ENCODE measurements around the gene AK9. TPM values are rescaled to one million over a fixed set of nuclear protein-coding genes. Genes with fewer than 3 reads are reported as not detected.
A peak's percentile ranks its signal among the peaks of the same experiment; 100 is the strongest.

Gene AK9
- polyA plus RNA-seq, 1 donor from 2014 or later = 8.2 TPM

- Mint-ChIP-seq H3K9me3 (peaks cover 2 to 3% (median 2%) of the 10 kb centered on the region in 3 donors), H3K4me1 (peaks cover 14 to 21% (median 21%) of the 10 kb centered on the region in 3 donors), H3K27ac (no peak overlapping the region), H3K4me3 (no peak overlapping the region), H3K36me3 (peaks cover 2% of the 10 kb centered on the region), H3K27me3 (no peaks in the 10 kb centered on the region)
Observed at GRCh38 chr6:109678240-109678639, 12.8 kb downstream of the AK9 start.

DNA sequence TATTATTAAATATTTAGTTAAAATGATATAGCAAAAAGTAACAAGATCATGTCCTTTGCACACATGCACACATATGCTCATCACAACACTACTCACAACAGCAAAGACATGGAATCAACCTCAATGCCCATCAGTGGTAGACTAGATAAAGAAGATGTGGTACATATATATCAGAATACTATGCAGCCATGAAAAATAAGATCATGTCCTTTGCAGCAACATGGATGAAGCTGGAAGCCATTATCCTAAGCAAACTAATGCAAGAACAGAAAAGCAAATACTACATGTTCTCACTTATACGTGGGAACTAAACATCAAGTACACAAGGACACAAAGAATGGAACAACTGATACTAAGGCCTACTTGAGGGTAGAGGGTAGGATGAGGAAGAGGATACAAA, 14.3 kb downstream of the AK9 start:
- no peak overlapping the region for H3K4me3 Mint-ChIP-seq
- peaks cover 13 to 19% (median 18%) of the 10 kb centered on the region in 3 donors for H3K4me1 Mint-ChIP-seq
- H3K27ac Mint-ChIP-seq = no peak overlapping the region
- H3K9me3 Mint-ChIP-seq = peaks cover 0 to 3% (median 2%) of the 10 kb centered on the region in 3 donors
- peaks cover 5% of the 10 kb centered on the region for H3K36me3 Mint-ChIP-seq
- no peaks in the 10 kb centered on the region for H3K27me3 Mint-ChIP-seq

GRCh38 chr6:109672839-109673238, 18.2 kb downstream of the AK9 start:
- H3K27me3 Mint-ChIP-seq = no peaks in the 10 kb centered on the region
- peaks cover 14% of the 10 kb centered on the region for H3K36me3 Mint-ChIP-seq
- H3K9me3 Mint-ChIP-seq = peaks cover 0 to 3% (median 2%) of the 10 kb centered on the region in 3 donors
- H3K27ac Mint-ChIP-seq = peak overlapping the region in 1 of 3 donors; percentile 10
- no peak overlapping the region for H3K4me3 Mint-ChIP-seq
- peaks cover 4 to 10% (median 6%) of the 10 kb centered on the region in 3 donors for H3K4me1 Mint-ChIP-seq

DNA sequence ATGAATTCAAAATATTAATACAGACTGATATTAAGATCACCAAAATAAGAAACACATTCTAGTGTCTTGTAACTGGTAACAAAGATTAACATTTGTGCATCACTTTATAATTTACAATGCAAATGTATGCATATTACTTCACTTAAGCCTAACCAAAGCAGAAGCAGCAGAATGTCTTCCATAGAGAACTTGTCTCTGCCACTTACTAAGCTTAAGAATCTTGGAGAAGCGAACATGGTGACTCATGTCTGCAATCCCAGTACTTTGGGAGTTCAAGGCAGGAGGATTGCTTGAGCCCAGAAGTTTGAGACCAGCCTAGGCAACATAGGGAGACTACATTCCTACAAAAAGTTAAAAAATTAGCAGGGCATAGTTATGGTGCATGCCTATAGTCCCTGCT, 18.8 kb downstream of the AK9 start:
- Mint-ChIP-seq H3K27ac (no peak overlapping the region), H3K4me1 (peaks cover 4 to 10% (median 6%) of the 10 kb centered on the region in 3 donors), H3K9me3 (peaks cover 0 to 3% (median 2%) of the 10 kb centered on the region in 3 donors), H3K36me3 (peaks cover 14% of the 10 kb centered on the region), H3K27me3 (no peaks in the 10 kb centered on the region), H3K4me3 (no peak overlapping the region)

GRCh38 chr6:109671733-109672132, 19.3 kb downstream of the AK9 start:
- no peaks in the 10 kb centered on the region for H3K27me3 Mint-ChIP-seq
- H3K27ac Mint-ChIP-seq = no peak overlapping the region
- peaks cover 14% of the 10 kb centered on the region for H3K36me3 Mint-ChIP-seq
- peaks cover 0 to 2% (median 2%) of the 10 kb centered on the region in 3 donors for H3K9me3 Mint-ChIP-seq
- no peak overlapping the region for H3K4me3 Mint-ChIP-seq
- peaks cover 4 to 10% (median 6%) of the 10 kb centered on the region in 3 donors for H3K4me1 Mint-ChIP-seq

GRCh38 chr6:109669811-109670210, 21.2 kb downstream of the AK9 start:
- peaks cover 16% of the 10 kb centered on the region for H3K36me3 Mint-ChIP-seq
- no peaks in the 10 kb centered on the region for H3K27me3 Mint-ChIP-seq
- no peak overlapping the region for H3K4me3 Mint-ChIP-seq
- H3K4me1 Mint-ChIP-seq = peaks cover under 1 to 3% (median 2%) of the 10 kb centered on the region in 3 donors
- H3K9me3 Mint-ChIP-seq = no peaks in the 10 kb centered on the region
- no peak overlapping the region for H3K27ac Mint-ChIP-seq

GRCh38 chr6:109662192-109662591, 28.8 kb downstream of the AK9 start:
- H3K36me3 Mint-ChIP-seq = peaks cover 4% of the 10 kb centered on the region
- no peak overlapping the region for H3K27ac Mint-ChIP-seq
- H3K27me3 Mint-ChIP-seq = no peaks in the 10 kb centered on the region
- no peak overlapping the region for H3K4me3 Mint-ChIP-seq
- no peaks in the 10 kb centered on the region for H3K4me1 Mint-ChIP-seq
- no peaks in the 10 kb centered on the region for H3K9me3 Mint-ChIP-seq

GRCh38 chr6:109660526-109661320, 30.3 kb downstream of the AK9 start:
- Mint-ChIP-seq H3K27me3 (no peaks in the 10 kb centered on the region), H3K4me3 (no peak overlapping the region), H3K36me3 (peaks cover 7% of the 10 kb centered on the region), H3K9me3 (no peaks in the 10 kb centered on the region), H3K27ac (no peak overlapping the region), H3K4me1 (no peaks in the 10 kb centered on the region)

GRCh38 chr6:109655761-109656262, 35.2 kb downstream of the AK9 start:
- H3K9me3 Mint-ChIP-seq = no peaks in the 10 kb centered on the region
- H3K27me3 Mint-ChIP-seq = no peaks in the 10 kb centered on the region
- H3K4me1 Mint-ChIP-seq = no peaks in the 10 kb centered on the region
- no peak overlapping the region for H3K27ac Mint-ChIP-seq
- H3K36me3 Mint-ChIP-seq = peaks cover 7% of the 10 kb centered on the region
- no peak overlapping the region for H3K4me3 Mint-ChIP-seq

DNA sequence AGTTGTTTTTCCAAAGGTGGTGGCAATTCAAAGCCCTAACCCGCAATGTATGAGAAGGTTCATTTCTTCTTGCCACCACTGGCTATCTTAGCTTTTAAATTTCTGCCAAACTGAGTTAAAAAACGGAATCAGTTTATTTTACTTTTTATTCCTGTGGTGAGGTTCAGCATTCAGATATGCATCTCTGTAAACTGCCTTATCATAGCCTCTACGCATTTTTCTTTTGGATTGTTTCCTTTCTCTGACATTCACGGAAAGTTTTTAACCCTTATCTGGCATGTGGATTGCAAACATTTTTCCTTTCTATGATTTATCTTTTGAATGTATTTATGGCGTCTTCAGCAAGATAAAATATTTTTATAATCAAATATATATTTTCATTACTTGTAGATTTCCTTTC, 37.7 kb downstream of the AK9 start:
- Mint-ChIP-seq H3K9me3 (no peaks in the 10 kb centered on the region), H3K4me3 (no peak overlapping the region), H3K36me3 (peaks cover 5% of the 10 kb centered on the region), H3K27ac (no peak overlapping the region), H3K27me3 (no peaks in the 10 kb centered on the region), H3K4me1 (no peaks in the 10 kb centered on the region)

- H3K4me3 Mint-ChIP-seq = no peak overlapping the region
- peaks cover 19% of the 10 kb centered on the region for H3K36me3 Mint-ChIP-seq
- peaks cover 0 to 3% (median 2%) of the 10 kb centered on the region in 3 donors for H3K9me3 Mint-ChIP-seq
- no peaks in the 10 kb centered on the region for H3K27me3 Mint-ChIP-seq
- H3K4me1 Mint-ChIP-seq = no peaks in the 10 kb centered on the region
- no peak overlapping the region for H3K27ac Mint-ChIP-seq
Observed at GRCh38 chr6:109644131-109644530, 46.9 kb downstream of the AK9 start.

DNA sequence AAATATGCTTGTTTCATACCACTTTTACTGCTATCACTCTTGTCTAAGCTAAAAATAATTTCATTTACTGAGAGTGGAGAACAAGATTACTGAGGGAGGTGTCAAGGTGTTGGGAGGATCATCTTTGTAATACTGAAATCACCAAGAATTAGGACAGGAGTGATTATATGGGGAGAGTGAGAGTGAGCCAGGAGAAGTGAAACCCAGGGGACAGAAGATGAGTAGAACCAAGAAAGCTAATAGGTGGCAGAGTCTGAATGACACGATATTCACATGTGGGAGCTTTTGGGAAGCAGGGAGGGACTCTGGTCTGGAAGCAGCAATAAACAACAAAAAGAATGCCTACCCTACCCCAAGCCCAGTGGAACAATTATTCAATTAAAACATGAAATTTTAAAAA, 58.6 kb downstream of the AK9 start:
- Mint-ChIP-seq H3K4me1 (peaks cover 0 to 2% (median 0%) of the 10 kb centered on the region in 3 donors), H3K36me3 (peaks cover 7% of the 10 kb centered on the region), H3K27ac (no peak overlapping the region), H3K9me3 (peaks cover 0 to 3% (median 1%) of the 10 kb centered on the region in 3 donors), H3K27me3 (no peaks in the 10 kb centered on the region), H3K4me3 (no peak overlapping the region)

DNA sequence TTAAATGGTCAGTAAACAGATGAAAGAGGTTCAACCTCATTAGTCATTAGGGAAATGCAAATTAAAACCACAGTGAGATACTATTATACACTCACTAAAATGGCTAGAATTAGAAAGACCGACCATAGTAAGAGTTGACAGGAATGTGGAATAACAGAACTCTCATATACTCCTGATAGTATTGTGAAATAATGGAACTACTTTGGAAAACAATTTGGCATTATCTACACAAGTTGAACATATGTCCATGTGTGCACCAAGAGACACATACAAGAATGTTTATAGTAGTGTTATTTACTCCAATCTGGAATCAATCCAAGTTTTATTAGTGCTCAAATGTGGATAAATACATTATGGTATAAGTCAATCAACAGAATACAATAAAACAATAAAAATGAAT, 59.6 kb downstream of the AK9 start:
- Mint-ChIP-seq H3K4me1 (peaks cover 0 to 2% (median 0%) of the 10 kb centered on the region in 3 donors), H3K9me3 (peaks cover 0 to 3% (median 1%) of the 10 kb centered on the region in 3 donors)

DNA sequence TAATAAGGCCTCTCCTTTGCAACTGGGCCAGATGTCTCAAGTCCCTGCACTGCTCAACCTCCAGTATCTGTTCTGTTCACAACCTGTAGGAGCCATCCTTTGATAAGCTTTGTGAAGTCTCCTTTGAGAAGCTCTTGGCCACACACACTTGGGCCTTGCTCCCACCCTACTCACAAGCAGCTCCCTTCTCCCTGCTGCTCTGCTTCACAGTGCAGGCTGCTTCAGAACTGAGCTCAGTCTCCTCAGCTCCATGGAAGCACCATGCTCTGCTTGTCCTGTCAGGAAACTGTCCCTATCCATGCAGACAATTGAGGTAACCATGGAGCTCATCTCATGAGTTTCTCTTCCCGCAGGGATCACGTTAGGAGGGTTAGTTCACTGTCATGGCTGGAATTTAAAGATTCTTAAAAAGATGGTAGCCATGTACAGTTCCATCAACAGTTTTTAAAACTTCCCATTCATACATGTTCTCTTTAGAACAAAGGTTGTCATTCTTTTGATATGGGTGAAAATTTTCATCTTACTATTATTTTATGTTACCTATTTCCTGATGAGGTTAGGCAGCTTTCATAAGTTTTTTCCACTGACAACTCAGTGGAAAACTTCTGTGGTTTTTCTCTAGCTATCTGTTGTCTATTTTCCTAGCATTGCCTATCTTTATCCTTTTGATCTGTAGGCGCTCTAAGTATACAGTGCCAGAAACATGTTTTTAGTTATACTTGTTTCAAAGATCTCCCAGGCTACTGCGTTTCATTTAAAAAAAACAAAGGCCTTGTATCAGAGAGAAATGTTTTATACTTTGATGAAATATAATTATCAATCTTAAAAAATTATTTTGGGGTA, 62.6 kb downstream of the AK9 start:
- H3K4me1 Mint-ChIP-seq = no peaks in the 10 kb centered on the region
- no peak overlapping the region for H3K4me3 Mint-ChIP-seq
- H3K36me3 Mint-ChIP-seq = peaks cover 5% of the 10 kb centered on the region
- H3K9me3 Mint-ChIP-seq = peaks cover 1 to 17% (median 2%) of the 10 kb centered on the region in 3 donors
- no peaks in the 10 kb centered on the region for H3K27me3 Mint-ChIP-seq
- H3K27ac Mint-ChIP-seq = no peak overlapping the region

More for the DNA sequence above, 59.6 kb downstream of the AK9 start:
- H3K27ac Mint-ChIP-seq = no peak overlapping the region
- H3K27me3 Mint-ChIP-seq = no peaks in the 10 kb centered on the region
- no peak overlapping the region for H3K4me3 Mint-ChIP-seq
- peaks cover 7% of the 10 kb centered on the region for H3K36me3 Mint-ChIP-seq

DNA sequence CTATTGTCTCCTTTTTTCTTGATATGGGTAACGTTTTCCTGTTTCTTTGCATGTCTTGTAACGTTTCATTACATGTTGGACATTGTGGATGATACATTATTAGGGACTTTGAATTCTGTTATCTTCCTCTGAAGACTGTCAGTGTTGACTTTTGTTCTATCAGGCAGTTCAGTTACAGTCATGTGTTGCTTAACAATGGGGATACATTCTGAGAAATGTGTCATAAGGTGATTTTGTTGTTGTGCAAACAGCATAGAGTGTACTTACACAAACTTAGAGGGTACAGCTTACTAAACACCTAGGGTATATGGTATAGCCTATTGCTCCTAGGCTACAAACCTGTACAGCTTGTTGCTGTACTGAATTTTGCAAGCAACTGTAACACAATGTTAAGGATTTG, 64.7 kb downstream of the AK9 start:
- Mint-ChIP-seq H3K27me3 (no peaks in the 10 kb centered on the region), H3K36me3 (no peaks in the 10 kb centered on the region), H3K4me3 (no peak overlapping the region), H3K4me1 (no peaks in the 10 kb centered on the region), H3K9me3 (peaks cover 1 to 14% (median 2%) of the 10 kb centered on the region in 3 donors), H3K27ac (no peak overlapping the region)

Data from IgD-negative memory B cell (primary cell).